Endothelial cell of umbilical vein (primary cell): Measurements from ENCODE around the gene CYP2A7.
"Not testable (repeated sequence)": the region's sequence is repeated elsewhere in the genome, so short reads cannot be mapped to it uniquely, and the experiment has no call there.

Source experiments
- CTCF ChIP-seq, 2 donors: IDR thresholded peaks; 1 replicate in 1 of 2; 2 replicates in 1 of 2; pipeline ENCODE4 v1.5.1; 2011; ENCODE audit warnings: low read length in 2 of 2, mild to moderate bottlenecking in 2 of 2, moderate library complexity in 2 of 2, control low read depth in 1 of 2, inconsistent platforms in 1 of 2, low read depth in 1 of 2; ENCODE audit not compliant: insufficient read depth in 1 of 2; ENCODE audit errors: extremely low read depth in 1 of 2
- MYC ChIP-seq: IDR thresholded peaks from one replicate; pipeline ENCODE4 v1.6.1; 2011; ENCODE audit warnings: mild to moderate bottlenecking, low read depth, low read length
- POLR2A ChIP-seq: IDR thresholded peaks from 2 replicates; pipeline ENCODE4 v1.6.1; 2012; ENCODE audit warnings: low read depth, mild to moderate bottlenecking, control low read depth, low read length
- POLR2AphosphoS5 ChIP-seq: IDR thresholded peaks from 2 replicates; pipeline ENCODE4 v1.6.1; 2012; ENCODE audit warnings: low read depth, mild to moderate bottlenecking, control low read depth, low read length, moderate library complexity; ENCODE audit not compliant: insufficient read depth

GRCh38 chr19:40826312-40826698 lies 55.7 kb downstream of the CYP2A7 start:
- TF ChIP-seq CTCF (IDR thresholded peaks at IDR 0.05; ENCODE audit: extremely low read depth in 1 of 2, insufficient read depth in 1 of 2, low read depth in 1 of 2, low read length in 2 of 2); MYC; POLR2A; POLR2AphosphoS5: not testable (repeated sequence)
